ENCODE measurements around the gene MORC3. TPM values are rescaled to one million over a fixed set of nuclear protein-coding genes. Genes with fewer than 3 reads are reported as not detected.

Gene MORC3
- total and polyA plus RNA-seq, 10 donors, result 14.8 to 57.6 (median 51.0) TPM

DNA sequence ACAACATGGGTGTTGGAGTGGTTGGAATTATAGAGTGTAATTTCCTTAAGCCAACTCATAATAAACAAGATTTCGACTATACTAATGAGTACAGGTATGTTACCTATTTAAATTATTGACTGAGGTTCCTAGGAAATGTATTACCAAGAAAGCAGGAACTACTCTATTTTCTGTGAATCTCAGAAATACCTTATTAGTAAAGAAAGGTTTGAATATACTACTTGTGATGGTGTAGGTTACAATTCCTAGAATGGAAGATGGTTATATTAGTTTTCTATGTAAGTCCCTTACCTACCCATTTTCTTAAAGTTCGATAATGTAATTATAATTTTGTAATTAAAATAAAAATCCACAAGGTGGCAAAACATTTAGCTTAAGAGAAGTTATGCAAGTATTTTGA lies 29.3 kb downstream of the MORC3 start:
- Histone ChIP-seq H3K4me1 (no peaks in the 10 kb centered on the region), H3K36me3 (peaks cover 0 to 100% (median 78%) of the 10 kb centered on the region in 6 donors), H3K4me3 (no peak overlapping the region), H3K27ac (no peak overlapping the region), H3K27me3 (replicated peaks in 1 of 7) (no peaks in the 10 kb centered on the region), H3K9me3 (no peaks in the 10 kb centered on the region)
- no peak for DNase-seq
- 95 to 98% (median 96%) methylated on average over 2 of the region's 2 CpGs for WGBS, 5 donors
- no peak for TF ChIP-seq POLR2AphosphoS5 (IDR thresholded peaks at IDR 0.05)
- no peak for TF ChIP-seq POLR2A (IDR thresholded peaks at IDR 0.05)
- TF ChIP-seq, protein P1, sequence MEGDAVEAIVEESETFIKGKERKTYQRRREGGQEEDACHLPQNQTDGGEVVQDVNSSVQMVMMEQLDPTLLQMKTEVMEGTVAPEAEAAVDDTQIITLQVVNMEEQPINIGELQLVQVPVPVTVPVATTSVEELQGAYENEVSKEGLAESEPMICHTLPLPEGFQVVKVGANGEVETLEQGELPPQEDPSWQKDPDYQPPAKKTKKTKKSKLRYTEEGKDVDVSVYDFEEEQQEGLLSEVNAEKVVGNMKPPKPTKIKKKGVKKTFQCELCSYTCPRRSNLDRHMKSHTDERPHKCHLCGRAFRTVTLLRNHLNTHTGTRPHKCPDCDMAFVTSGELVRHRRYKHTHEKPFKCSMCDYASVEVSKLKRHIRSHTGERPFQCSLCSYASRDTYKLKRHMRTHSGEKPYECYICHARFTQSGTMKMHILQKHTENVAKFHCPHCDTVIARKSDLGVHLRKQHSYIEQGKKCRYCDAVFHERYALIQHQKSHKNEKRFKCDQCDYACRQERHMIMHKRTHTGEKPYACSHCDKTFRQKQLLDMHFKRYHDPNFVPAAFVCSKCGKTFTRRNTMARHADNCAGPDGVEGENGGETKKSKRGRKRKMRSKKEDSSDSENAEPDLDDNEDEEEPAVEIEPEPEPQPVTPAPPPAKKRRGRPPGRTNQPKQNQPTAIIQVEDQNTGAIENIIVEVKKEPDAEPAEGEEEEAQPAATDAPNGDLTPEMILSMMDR (IDR thresholded peaks at IDR 0.05 in 8 of 11, conservative IDR thresholded peaks at IDR 0.05 in 3 of 11), result no peak
- intact Hi-C loops (cut with DNase I; ENCODE audit: low total_unique reads), result no loop called here

DNA sequence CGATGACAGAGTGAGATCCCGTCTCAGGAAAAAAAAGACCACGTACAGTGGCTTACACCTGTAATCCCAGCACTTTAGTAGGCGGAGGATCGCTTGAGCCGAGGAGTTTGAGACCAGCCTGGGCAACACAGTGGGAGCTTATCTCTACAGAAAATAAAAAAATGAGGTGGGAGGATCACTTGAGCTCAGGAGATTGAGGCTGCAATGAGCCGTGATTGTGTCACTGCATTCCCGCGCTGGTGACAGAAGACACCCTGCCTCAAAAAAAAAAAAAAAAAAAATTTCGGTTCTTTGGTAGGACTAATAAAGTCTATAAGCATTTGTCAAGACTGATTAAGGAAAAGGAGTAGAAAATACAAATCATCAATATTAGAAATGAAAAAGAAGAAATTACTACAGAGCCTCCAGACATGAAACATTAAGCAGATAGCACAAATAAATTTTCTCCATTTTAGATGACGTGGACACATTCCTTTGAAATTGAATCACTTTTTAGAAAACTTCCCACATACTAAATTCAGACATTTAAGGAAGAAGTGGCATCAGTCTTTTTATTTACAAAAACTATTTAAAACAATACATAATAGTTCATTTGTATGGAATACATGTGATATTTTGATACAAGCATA lies 30.4 kb downstream of the MORC3 start:
- intact Hi-C loops (cut with DNase I; ENCODE audit: low total_unique reads), result no loop called here
- H3K36me3 ChIP-seq, result peaks cover 0 to 100% (median 74%) of the 10 kb centered on the region in 6 donors

DNA sequence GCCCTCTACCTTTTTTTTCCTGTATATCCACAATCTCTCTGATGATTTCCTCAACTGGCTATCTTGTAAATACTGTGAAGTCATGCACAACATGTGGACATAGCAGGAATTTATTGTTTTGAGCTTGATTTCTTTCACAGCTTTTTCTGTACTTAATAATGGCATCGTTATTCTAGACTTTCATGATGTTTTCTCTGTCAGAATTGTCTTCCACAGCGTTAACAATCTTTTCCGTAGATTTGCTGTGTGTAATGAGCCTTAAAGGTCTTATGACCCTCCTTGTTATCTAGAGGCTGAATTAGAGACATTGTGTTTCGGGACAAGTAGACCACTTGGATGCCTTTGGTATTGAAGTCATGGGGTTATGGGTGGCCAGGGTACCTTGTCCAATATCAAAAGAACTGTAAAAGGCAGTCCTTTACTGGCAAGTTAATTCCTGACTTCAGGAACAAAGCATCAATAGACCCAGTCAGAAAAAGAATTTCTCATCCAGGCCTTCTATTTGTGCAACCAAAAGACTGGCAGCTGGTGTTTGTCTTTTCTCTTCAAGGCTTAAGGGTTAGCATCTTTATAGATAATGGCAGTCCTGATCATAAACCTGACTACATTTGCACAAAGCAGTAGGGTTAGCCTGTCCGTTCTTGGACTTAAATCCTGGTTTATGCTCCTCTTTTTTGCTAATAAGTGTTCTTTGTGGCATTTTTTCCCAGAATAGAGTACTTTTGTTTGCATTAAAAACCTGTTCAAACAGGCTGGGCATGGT lies 35.1 kb downstream of the MORC3 start:
- H3K9me3 ChIP-seq, result no peaks in the 10 kb centered on the region
- H3K4me3 ChIP-seq, result no peak overlapping the region
- H3K27me3 ChIP-seq (replicated peaks in 1 of 7), result no peaks in the 10 kb centered on the region
- WGBS, 5 donors, result 94 to 98% (median 96%) methylated on average over 5 of the region's 5 CpGs
- H3K36me3 ChIP-seq, result peaks cover 4 to 100% (median 69%) of the 10 kb centered on the region in 6 donors
- DNase-seq, result no peak
- H3K27ac ChIP-seq, result no peak overlapping the region
- H3K4me1 ChIP-seq, result no peaks in the 10 kb centered on the region
- TF ChIP-seq, protein P1 (IDR thresholded peaks at IDR 0.05 in 8 of 11, conservative IDR thresholded peaks at IDR 0.05 in 3 of 11), result no peak
- TF ChIP-seq POLR2AphosphoS5 (IDR thresholded peaks at IDR 0.05), result no peak
- no peak for TF ChIP-seq POLR2A (IDR thresholded peaks at IDR 0.05)
- intact Hi-C loops (cut with DNase I; ENCODE audit: low total_unique reads), result no loop called here

More for the DNA sequence above, 30.4 kb downstream of the MORC3 start:
- Histone ChIP-seq H3K27me3 (replicated peaks in 1 of 7) (no peaks in the 10 kb centered on the region), H3K27ac (no peak overlapping the region), H3K4me1 (no peaks in the 10 kb centered on the region), H3K4me3 (no peak overlapping the region), H3K9me3 (no peaks in the 10 kb centered on the region)
- TF ChIP-seq, protein P1 (IDR thresholded peaks at IDR 0.05 in 8 of 11, conservative IDR thresholded peaks at IDR 0.05 in 3 of 11), result no peak
- TF ChIP-seq POLR2A (IDR thresholded peaks at IDR 0.05), result no peak
- TF ChIP-seq POLR2AphosphoS5 (IDR thresholded peaks at IDR 0.05), result no peak
- DNase-seq, result no peak
- WGBS, 5 donors, result 86 to 96% (median 93%) methylated on average over 11 of the region's 11 CpGs

DNA sequence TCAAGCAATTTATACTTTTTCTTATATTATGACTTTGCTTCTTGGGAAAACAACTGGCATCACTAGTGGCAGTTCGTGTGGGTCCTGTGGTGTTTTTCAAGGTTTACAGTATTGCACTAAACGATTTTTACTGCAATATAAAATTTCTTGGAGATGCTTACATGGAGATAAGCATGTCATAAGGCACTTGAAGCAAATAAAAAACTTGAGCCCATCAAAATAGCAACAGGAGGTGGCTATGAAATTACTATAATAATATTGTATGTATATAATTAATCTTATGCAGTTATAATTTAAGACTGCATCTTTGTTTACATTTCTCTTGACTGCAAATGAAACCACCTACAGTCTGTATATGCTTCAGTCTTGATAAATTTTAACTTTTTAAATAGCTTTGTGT lies 35.9 kb downstream of the MORC3 start:
- Histone ChIP-seq H3K4me1 (no peaks in the 10 kb centered on the region), H3K36me3 (peaks cover 4 to 100% (median 71%) of the 10 kb centered on the region in 6 donors), H3K27me3 (replicated peaks in 1 of 7) (no peaks in the 10 kb centered on the region), H3K9me3 (no peaks in the 10 kb centered on the region), H3K27ac (no peak overlapping the region), H3K4me3 (no peak overlapping the region)
- intact Hi-C loops (cut with DNase I; ENCODE audit: low total_unique reads), result no loop called here
- DNase-seq, result no peak
- TF ChIP-seq, protein P1 (IDR thresholded peaks at IDR 0.05 in 8 of 11, conservative IDR thresholded peaks at IDR 0.05 in 3 of 11), result no peak
- no peak for TF ChIP-seq POLR2A (IDR thresholded peaks at IDR 0.05)
- TF ChIP-seq POLR2AphosphoS5 (IDR thresholded peaks at IDR 0.05), result no peak
- WGBS, 5 donors, result 73 to 89% (median 81%) methylated on average over 2 of the region's 2 CpGs
